A549 (cell line): ENCODE measurements around the gene SLC35D1. TPM values are rescaled to one million over a fixed set of nuclear protein-coding genes. Genes with fewer than 3 reads are reported as not detected.

Experiments
- ATAC-seq, 2 experiments: fragments of 200-7000 bp in 1 of 2; fragments of >200 bp in 1 of 2; cut with Nextera tagmentation in 1 of 2; cut with Tn5 transposase in 1 of 2; 3 replicates each; pipeline versions ENCODE4 v1.8.0 to v1.9.1; 2018 to 2020; ENCODE audit warnings: mild to moderate bottlenecking in 1 of 2, moderate library complexity in 1 of 2
- CTCF ChIA-PET: fragments of 300-600 bp; sonication (Branson Sonifier 250); formaldehyde crosslinking; extraction: SDS; loops from one replicate; lab custom pipeline; 2021; ENCODE audit warnings: antibody characterized with exemption, inconsistent platforms; lab: Yijun Ruan, JAX
- POLR2A ChIA-PET: fragments of 350-600 bp; formaldehyde crosslinking; extraction: SDS; loops from one replicate; lab custom pipeline; 2021; ENCODE audit warnings: antibody characterized with exemption, inconsistent platforms; lab: Yijun Ruan, JAX
- DNase-seq, 2 experiments: peaks; one replicate each; pipeline versions ENCODE4 v3.0.0 to v3.0.0-alpha.2; 2011 to 2016; ENCODE audit warnings: low read depth in 1 of 2, low spot score in 1 of 2
- FAIRE-seq: peaks from 2 replicates; lab custom pipeline; 2011; peaks lifted over from hg19 to GRCh38; lab: Jason Lieb, UNC
- H3K27ac ChIP-seq, 2 experiments: fragments of >200 bp; sonication (Bioruptor Twin); formaldehyde crosslinking; 3 replicates each; pipeline ENCODE4 v1.5.1; 2016 to 2017
- H3K4me1 ChIP-seq: fragments of >200 bp; sonication (Bioruptor Twin); formaldehyde crosslinking; 3 replicates; pipeline ENCODE4 v1.6.1; 2016
- H3K4me2 ChIP-seq: fragments of >200 bp; sonication (Bioruptor Twin); formaldehyde crosslinking; 3 replicates; pipeline ENCODE4 v1.6.1; 2016
- H3K4me3 ChIP-seq: fragments of >200 bp; sonication (Bioruptor Twin); formaldehyde crosslinking; 3 replicates; pipeline ENCODE4 v1.5.1; 2016
- H3K9me3 ChIP-seq: fragments of >200 bp; sonication (Bioruptor Twin); formaldehyde crosslinking; 3 replicates; pipeline ENCODE4 v1.6.1; 2016
- BHLHE40 ChIP-seq: IDR thresholded peaks from 2 replicates; pipeline ENCODE4 v1.6.1; 2012; ENCODE audit warnings: low read depth, low read length, inconsistent platforms
- CBX2 ChIP-seq: fragments of 200-600 bp; sonication (generic); IDR thresholded peaks from 2 replicates; pipeline ENCODE4 v1.6.1; 2016; ENCODE audit warnings: low read depth, mild to moderate bottlenecking, borderline replicate concordance
- CBX8 ChIP-seq: fragments of 200-600 bp; sonication (generic); IDR thresholded peaks from 2 replicates; pipeline ENCODE4 v1.6.1; 2016
- CEBPB ChIP-seq, 2 experiments: fragments of >200 bp in 1 of 2; sonication (Bioruptor Twin) in 1 of 2; formaldehyde crosslinking in 1 of 2; IDR thresholded peaks; 2 replicates each; pipeline ENCODE4 v1.6.1; 2012 to 2016
- CHD2 ChIP-seq: fragments of 150-350 bp; IDR thresholded peaks from 2 replicates; pipeline ENCODE4 v1.6.1; 2014; ENCODE audit warnings: low read length; ENCODE audit not compliant: partially characterized antibody
- E2F6 ChIP-seq: IDR thresholded peaks from 2 replicates; pipeline ENCODE4 v1.6.1; 2012; ENCODE audit warnings: low read depth, borderline replicate concordance
- EHF ChIP-seq: fragments of 250-450 bp; sonication (Bioruptor Pico); IDR thresholded peaks from 2 replicates; pipeline ENCODE4 v1.5.0; 2020; ENCODE audit warnings: mild to moderate bottlenecking
- EHMT2 ChIP-seq: fragments of 200-600 bp; sonication (generic); IDR thresholded peaks from 2 replicates; pipeline ENCODE4 v1.6.1; 2016; ENCODE audit warnings: antibody characterized with exemption, low read depth, mild to moderate bottlenecking, moderate library complexity
- EP300 ChIP-seq, 2 experiments: fragments of >200 bp; sonication (Bioruptor Twin); formaldehyde crosslinking; IDR thresholded peaks; 2 replicates in 1 of 2; 3 replicates in 1 of 2; pipeline ENCODE4 v1.6.1; 2016 to 2017
- FOXS1 ChIP-seq: fragments of 250-450 bp; sonication (Bioruptor Pico); IDR thresholded peaks from 2 replicates; pipeline ENCODE4 v1.5.0; 2020; ENCODE audit warnings: mild to moderate bottlenecking, moderate library complexity
- HDAC2 ChIP-seq: fragments of 200-600 bp; sonication (generic); IDR thresholded peaks from 2 replicates; pipeline ENCODE4 v1.6.1; 2016
- KDM1A ChIP-seq: fragments of 200-600 bp; sonication (generic); IDR thresholded peaks from 2 replicates; pipeline ENCODE4 v1.6.1; 2016; ENCODE audit warnings: low read depth, mild to moderate bottlenecking
- MAFK ChIP-seq: fragments of 450-650 bp; IDR thresholded peaks from 2 replicates; pipeline ENCODE4 v1.6.1; 2014; ENCODE audit not compliant: partially characterized antibody
- MAZ ChIP-seq: fragments of 150-350 bp; IDR thresholded peaks from 2 replicates; pipeline ENCODE4 v1.6.1; 2014; ENCODE audit warnings: antibody characterized with exemption, low read depth, low read length, borderline replicate concordance
- NPAS2 ChIP-seq: fragments of 250-450 bp; sonication (Bioruptor Pico); IDR thresholded peaks from 2 replicates; pipeline ENCODE4 v1.8.0; 2022; ENCODE audit warnings: mild to moderate bottlenecking, moderate library complexity, borderline replicate concordance
- NR3C1 ChIP-seq: fragments of >200 bp; sonication (Bioruptor Twin); formaldehyde crosslinking; IDR thresholded peaks from 3 replicates; pipeline ENCODE4 v1.6.1; 2017
- PBX3 ChIP-seq: IDR thresholded peaks from 2 replicates; pipeline ENCODE4 v1.6.1; 2012
- RAD21 ChIP-seq, 2 experiments: fragments of >200 bp in 1 of 2; sonication (Bioruptor Twin) in 1 of 2; formaldehyde crosslinking in 1 of 2; IDR thresholded peaks in 1 of 2; conservative IDR thresholded peaks in 1 of 2; 2 replicates in 1 of 2; 3 replicates in 1 of 2; pipeline ENCODE4 v1.6.1; 2012 to 2018; ENCODE audit warnings: inconsistent platforms in 1 of 2
- RFX5 ChIP-seq: fragments of 450-650 bp; IDR thresholded peaks from 2 replicates; pipeline ENCODE4 v1.7.1; 2014; ENCODE audit warnings: antibody characterized with exemption, mild to moderate bottlenecking, moderate library complexity
- SMC3 ChIP-seq: fragments of >200 bp; sonication (Bioruptor Twin); formaldehyde crosslinking; IDR thresholded peaks from 3 replicates; pipeline ENCODE4 v1.6.1; 2018; ENCODE audit warnings: inconsistent platforms
- TFCP2L1 ChIP-seq: fragments of 250-450 bp; sonication (Bioruptor Pico); IDR thresholded peaks from 2 replicates; pipeline ENCODE4 v1.5.0; 2021; ENCODE audit warnings: mild to moderate bottlenecking
- ZC3H11A ChIP-seq: fragments of 450-650 bp; IDR thresholded peaks from 2 replicates; pipeline ENCODE4 v1.6.1; 2014; ENCODE audit warnings: antibody characterized with exemption, mild to moderate bottlenecking
- ZFP36 ChIP-seq: fragments of 450-650 bp; IDR thresholded peaks from 2 replicates; pipeline ENCODE4 v1.6.1; 2014; ENCODE audit warnings: borderline replicate concordance; ENCODE audit not compliant: partially characterized antibody
- ZNF302 ChIP-seq: fragments of 250-450 bp; sonication (Bioruptor Pico); IDR thresholded peaks from 2 replicates; pipeline ENCODE4 v1.9.0; 2021; ENCODE audit warnings: inconsistent platforms, mild to moderate bottlenecking, moderate library complexity
- ZSCAN20 ChIP-seq: fragments of 250-450 bp; sonication (Bioruptor Pico); IDR thresholded peaks from 2 replicates; pipeline ENCODE4 v1.8.0; 2022; ENCODE audit warnings: mild to moderate bottlenecking, moderate library complexity
- WGBS: methylation state at CpG from one replicate; pipeline ENCODE4 v1.1.6; 2017; ENCODE audit errors: missing lambda C conversion rate; 5-methylcytosine and 5-hydroxymethylcytosine counted together
- polyA plus RNA-seq, 4 experiments: library from polyadenylated mRNA; depleted of rRNA in 3 of 4; stranded (reverse); fragments of >200 nt; fragmentation: RNase III in 1 of 4; extraction: RNeasy Plus Mini Kit Qiagen cat#74134 plus additional on column Dnase treatment in 1 of 4; gene quantifications; 2 replicates in 3 of 4; 3 replicates in 1 of 4; pipeline ENCODE4 v1.2.3, GENCODE V29; 2011 to 2017
- TF ChIP-seq, protein P1 (sequence below): fragments of >200 bp; sonication (Bioruptor Twin); formaldehyde crosslinking; IDR thresholded peaks from 3 replicates; pipeline ENCODE4 v1.5.1; 2016
- TF ChIP-seq, protein P2 (sequence below): fragments of 150-350 bp; IDR thresholded peaks from 2 replicates; pipeline ENCODE4 v1.6.1; 2014; ENCODE audit warnings: low read depth, mild to moderate bottlenecking, low read length

The SLC35D1 gene
- polyA plus RNA-seq, 2 of the 4 experiments (the other 2 are of a cell fraction) = 5.2 to 12.9 TPM

DNA sequence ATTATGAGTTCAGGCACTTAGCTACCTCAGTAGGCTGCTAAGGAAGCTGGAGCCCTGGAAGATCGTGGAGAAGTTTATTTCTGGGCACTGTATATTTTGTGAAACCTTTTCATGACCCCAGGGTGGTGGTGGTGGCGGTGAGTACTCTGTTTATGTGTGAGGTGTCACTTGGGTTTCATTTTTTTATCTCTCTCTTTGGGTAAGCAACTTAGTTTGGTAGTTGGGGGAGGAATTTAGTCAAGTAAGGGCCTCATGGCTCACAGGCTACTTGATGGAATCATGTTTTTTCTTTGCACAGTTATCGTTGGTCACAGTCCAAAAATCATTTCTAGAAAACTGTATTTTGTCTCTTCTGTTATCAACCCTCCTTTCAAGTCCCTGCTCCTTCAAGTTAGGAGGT, 46.9 kb upstream of the SLC35D1 start:
- Histone ChIP-seq H3K4me3 (no peak overlapping the region), H3K27ac (no peak overlapping the region), H3K9me3 (no peaks in the 10 kb centered on the region), H3K4me2 (no peak overlapping the region), H3K4me1 (no peaks in the 10 kb centered on the region)
- DNase-seq (no peak), ATAC-seq (no peak), FAIRE-seq (no peak)
- POLR2A ChIA-PET = no interaction called here
- CTCF ChIA-PET = no interaction called here
- TF ChIP-seq ZSCAN20 (CRISPR knock-in tag) (no peak), CBX8 (no peak), NR3C1 (no peak), ZNF302 (CRISPR knock-in tag) (no peak), RAD21 (conservative IDR thresholded peaks at IDR 0.05 in 1 of 2, IDR thresholded peaks at IDR 0.05 in 1 of 2) (no peak)
- WGBS = 6% methylated on average over 3 of the region's 3 CpGs

DNA sequence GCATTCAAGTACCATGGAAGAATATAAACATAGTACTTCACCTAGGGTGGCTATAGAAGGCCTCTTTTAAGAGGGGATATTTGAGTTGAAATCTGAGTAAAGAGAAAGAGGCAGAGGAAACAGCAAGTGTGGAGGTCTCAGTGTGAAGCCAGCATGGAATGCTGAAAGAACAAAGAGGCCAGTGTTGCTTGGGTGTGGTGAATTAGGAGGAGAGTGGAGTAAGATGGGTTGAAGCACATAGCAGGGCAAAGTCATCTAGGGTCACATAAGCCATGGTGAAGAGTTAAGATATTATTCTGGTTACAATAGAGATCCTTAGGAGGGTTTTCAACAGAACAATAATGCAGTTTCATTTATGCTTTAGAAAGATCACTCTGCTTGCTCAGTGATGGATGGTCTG, 43.4 kb upstream of the SLC35D1 start:
- CTCF ChIA-PET = no interaction called here
- DNase-seq = no peak

GRCh38 chr1:67094191-67094590, 40.2 kb upstream of the SLC35D1 start:
- no peak overlapping the region for H3K4me3 ChIP-seq
- no peaks in the 10 kb centered on the region for H3K4me1 ChIP-seq
- CTCF ChIA-PET = no interaction called here
- DNase-seq (no peak), FAIRE-seq (no peak), ATAC-seq (no peak)
- no peak overlapping the region for H3K4me2 ChIP-seq
- no peaks in the 10 kb centered on the region for H3K9me3 ChIP-seq
- TF ChIP-seq E2F6 = no peak
- no peak for TF ChIP-seq EHF (CRISPR knock-in tag)
- TF ChIP-seq EHMT2 = no peak
- no peak for TF ChIP-seq TFCP2L1 (CRISPR knock-in tag)
- no peak for TF ChIP-seq PBX3
- TF ChIP-seq CHD2 = no peak
- TF ChIP-seq, protein P1, sequence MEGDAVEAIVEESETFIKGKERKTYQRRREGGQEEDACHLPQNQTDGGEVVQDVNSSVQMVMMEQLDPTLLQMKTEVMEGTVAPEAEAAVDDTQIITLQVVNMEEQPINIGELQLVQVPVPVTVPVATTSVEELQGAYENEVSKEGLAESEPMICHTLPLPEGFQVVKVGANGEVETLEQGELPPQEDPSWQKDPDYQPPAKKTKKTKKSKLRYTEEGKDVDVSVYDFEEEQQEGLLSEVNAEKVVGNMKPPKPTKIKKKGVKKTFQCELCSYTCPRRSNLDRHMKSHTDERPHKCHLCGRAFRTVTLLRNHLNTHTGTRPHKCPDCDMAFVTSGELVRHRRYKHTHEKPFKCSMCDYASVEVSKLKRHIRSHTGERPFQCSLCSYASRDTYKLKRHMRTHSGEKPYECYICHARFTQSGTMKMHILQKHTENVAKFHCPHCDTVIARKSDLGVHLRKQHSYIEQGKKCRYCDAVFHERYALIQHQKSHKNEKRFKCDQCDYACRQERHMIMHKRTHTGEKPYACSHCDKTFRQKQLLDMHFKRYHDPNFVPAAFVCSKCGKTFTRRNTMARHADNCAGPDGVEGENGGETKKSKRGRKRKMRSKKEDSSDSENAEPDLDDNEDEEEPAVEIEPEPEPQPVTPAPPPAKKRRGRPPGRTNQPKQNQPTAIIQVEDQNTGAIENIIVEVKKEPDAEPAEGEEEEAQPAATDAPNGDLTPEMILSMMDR = no peak
- TF ChIP-seq KDM1A = no peak
- TF ChIP-seq BHLHE40 = no peak
- no peak for TF ChIP-seq NR3C1
- POLR2A ChIA-PET = no interaction called here
- WGBS = 78% methylated on average over 2 of the region's 2 CpGs
- no peak overlapping the region for H3K27ac ChIP-seq

More for the DNA sequence above, 43.4 kb upstream of the SLC35D1 start:
- Histone ChIP-seq H3K27ac (no peak overlapping the region), H3K9me3 (no peaks in the 10 kb centered on the region), H3K4me1 (no peaks in the 10 kb centered on the region), H3K4me2 (no peak overlapping the region), H3K4me3 (no peak overlapping the region)
- no peak for FAIRE-seq
- no peak for ATAC-seq
- POLR2A ChIA-PET = no interaction called here
- TF ChIP-seq RFX5 = no peak
- no peak for TF ChIP-seq CEBPB (IDR thresholded peaks at IDR 0.05)
- no peak for TF ChIP-seq ZC3H11A
- TF ChIP-seq MAZ = no peak

DNA sequence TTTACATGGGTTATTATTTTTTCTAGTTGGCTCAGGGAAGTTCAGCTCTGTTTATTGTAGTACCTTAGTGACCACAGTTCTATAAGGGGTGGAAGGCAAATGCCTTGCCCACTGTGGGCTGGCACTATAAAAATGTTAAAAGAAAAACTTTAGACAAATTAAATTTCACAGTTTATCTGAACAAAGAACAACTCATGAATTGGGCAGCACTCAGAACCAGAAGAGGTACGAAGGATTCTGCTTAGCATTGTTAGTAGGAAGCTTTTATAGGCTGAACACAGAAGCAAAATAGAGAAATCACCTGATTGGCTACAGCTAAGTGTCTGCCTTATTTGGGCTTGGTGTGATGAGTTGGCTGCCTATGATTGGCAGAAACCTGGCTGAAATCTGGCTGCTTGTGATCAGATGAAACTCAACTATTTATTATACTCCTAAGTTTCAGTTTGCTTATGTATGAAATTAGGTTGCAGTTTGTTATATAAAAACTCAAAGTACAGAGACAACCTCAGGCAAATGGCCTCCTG, 35.8 kb upstream of the SLC35D1 start:
- Histone ChIP-seq H3K27ac (no peak overlapping the region), H3K4me2 (no peak overlapping the region), H3K4me3 (no peak overlapping the region), H3K9me3 (no peaks in the 10 kb centered on the region), H3K4me1 (no peaks in the 10 kb centered on the region)
- ATAC-seq (no peak), FAIRE-seq (no peak), DNase-seq (no peak)
- ChIA-PET CTCF (interaction anchor here (1.6 kb wide), 1 partner anchor 59 kb away, joined by 5 read pairs; no protein-coding TSS in a partner anchor), POLR2A (no interaction called here)
- 57% methylated on average over 1 of the region's 1 CpG for WGBS
- no peak for TF ChIP-seq HDAC2
- TF ChIP-seq CBX2 = no peak
- TF ChIP-seq ZFP36 = no peak
- TF ChIP-seq TFCP2L1 (CRISPR knock-in tag) = no peak
- TF ChIP-seq NPAS2 (CRISPR knock-in tag) = no peak
- TF ChIP-seq EP300 (IDR thresholded peaks at IDR 0.05) = no peak
- TF ChIP-seq CEBPB (IDR thresholded peaks at IDR 0.05) = no peak
- TF ChIP-seq, protein P2, sequence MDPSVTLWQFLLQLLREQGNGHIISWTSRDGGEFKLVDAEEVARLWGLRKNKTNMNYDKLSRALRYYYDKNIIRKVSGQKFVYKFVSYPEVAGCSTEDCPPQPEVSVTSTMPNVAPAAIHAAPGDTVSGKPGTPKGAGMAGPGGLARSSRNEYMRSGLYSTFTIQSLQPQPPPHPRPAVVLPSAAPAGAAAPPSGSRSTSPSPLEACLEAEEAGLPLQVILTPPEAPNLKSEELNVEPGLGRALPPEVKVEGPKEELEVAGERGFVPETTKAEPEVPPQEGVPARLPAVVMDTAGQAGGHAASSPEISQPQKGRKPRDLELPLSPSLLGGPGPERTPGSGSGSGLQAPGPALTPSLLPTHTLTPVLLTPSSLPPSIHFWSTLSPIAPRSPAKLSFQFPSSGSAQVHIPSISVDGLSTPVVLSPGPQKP = no peak
- no peak for TF ChIP-seq FOXS1 (CRISPR knock-in tag)
- no peak for TF ChIP-seq SMC3
- no peak for TF ChIP-seq ZNF302 (CRISPR knock-in tag)
- TF ChIP-seq EHMT2 = no peak
- no peak for TF ChIP-seq MAFK
